SJCRH30 (cell line): ENCODE results near the gene THUMPD1. TPM values are rescaled to one million over a fixed set of nuclear protein-coding genes. Genes with fewer than 3 reads are reported as not detected.
"Not testable (repeated sequence)": the region's sequence is repeated elsewhere in the genome, so short reads cannot be mapped to it uniquely, and the experiment has no call there.

Experiments
- DNase-seq, 2 experiments: peaks; one replicate each; pipeline ENCODE4 v3.0.0-alpha.2; 2015 to 2020
- H3K27ac ChIP-seq: fragments of 250-450 bp; sonication (Bioruptor Pico); 2 replicates; pipeline ENCODE4 v1.5.1; 2020; ENCODE audit warnings: mild to moderate bottlenecking, moderate library complexity
- H3K27me3 ChIP-seq: fragments of 250-450 bp; sonication (Bioruptor Pico); 2 replicates; pipeline ENCODE4 v1.5.1; 2020; ENCODE audit warnings: mild to moderate bottlenecking, moderate library complexity
- H3K36me3 ChIP-seq: fragments of 250-450 bp; sonication (Bioruptor Pico); 2 replicates; pipeline ENCODE4 v1.5.1; 2020; ENCODE audit warnings: mild to moderate bottlenecking, moderate library complexity
- H3K4me1 ChIP-seq: fragments of 250-450 bp; sonication (Bioruptor Pico); 2 replicates; pipeline ENCODE4 v1.5.1; 2020; ENCODE audit warnings: mild to moderate bottlenecking, moderate library complexity
- H3K4me3 ChIP-seq: fragments of 250-450 bp; sonication (Bioruptor Pico); 2 replicates; pipeline ENCODE4 v1.5.1; 2020; ENCODE audit warnings: mild to moderate bottlenecking, moderate library complexity
- H3K9me3 ChIP-seq: fragments of 250-450 bp; sonication (Bioruptor Pico); replicated peaks from 2 replicates; pipeline ENCODE4 v1.5.1; 2020; ENCODE audit warnings: mild to moderate bottlenecking, moderate library complexity
- total RNA-seq: library from RNA; depleted of rRNA; stranded (reverse); fragments of >200 nt; shearing (Covaris generic); gene quantifications from 2 replicates; pipeline ENCODE4 v1.2.3, GENCODE V29; 2014; rRNA removed

Gene THUMPD1
- total RNA-seq = 54.4 and 66.1 TPM in 2 replicates

- H3K27ac ChIP-seq = peak within 1 kb of the TSS; percentile 91
- peaks cover 27% of the 10 kb centered on the region for H3K36me3 ChIP-seq
- peaks cover 3% of the 10 kb centered on the region; the same call in 1 of the 2 replicates for H3K4me1 ChIP-seq
- no peaks in the 10 kb centered on the region for H3K9me3 ChIP-seq
- H3K4me3 ChIP-seq = peak within 1 kb of the TSS; percentile 99
- H3K27me3 ChIP-seq = no peaks in the 10 kb centered on the region
- DNase-seq = peak; percentile 95
Observed at GRCh38 chr16:20741554-20742285, at the start of gene THUMPD1. TSS of gene THUMPD1 (minus strand) at chr16:20741818. CDS start at chr16:20741739, 79 bp downstream.

GRCh38 chr16:20789130-20789529 is 47.5 kb upstream of the THUMPD1 start:
- H3K27me3 ChIP-seq = no peaks in the 10 kb centered on the region
- no peaks in the 10 kb centered on the region for H3K36me3 ChIP-seq
- no peak overlapping the region for H3K27ac ChIP-seq
- DNase-seq = no peak
- H3K4me3 ChIP-seq = no peak overlapping the region
- no peaks in the 10 kb centered on the region for H3K9me3 ChIP-seq
- no peaks in the 10 kb centered on the region for H3K4me1 ChIP-seq

- Histone ChIP-seq H3K4me3 (no peak overlapping the region), H3K27me3 (no peaks in the 10 kb centered on the region), H3K4me1 (no peaks in the 10 kb centered on the region), H3K36me3 (no peaks in the 10 kb centered on the region), H3K9me3 (no peaks in the 10 kb centered on the region), H3K27ac (no peak overlapping the region)
- no peak for DNase-seq
Observed at GRCh38 chr16:20784204-20784603, 42.6 kb upstream of the THUMPD1 start.

- H3K27me3 ChIP-seq = no peaks in the 10 kb centered on the region
- H3K27ac ChIP-seq = no peak overlapping the region
Observed at GRCh38 chr16:20782470-20782869, 40.9 kb upstream of the THUMPD1 start.

GRCh38 chr16:20781697-20782096 is 40.1 kb upstream of the THUMPD1 start:
- no peak overlapping the region for H3K4me3 ChIP-seq
- H3K9me3 ChIP-seq = no peaks in the 10 kb centered on the region
- no peaks in the 10 kb centered on the region for H3K36me3 ChIP-seq
- H3K27ac ChIP-seq = no peak overlapping the region
- DNase-seq = no peak
- no peaks in the 10 kb centered on the region for H3K4me1 ChIP-seq
- no peaks in the 10 kb centered on the region for H3K27me3 ChIP-seq

More at GRCh38 chr16:20782470-20782869, 40.9 kb upstream of the THUMPD1 start:
- Histone ChIP-seq H3K9me3 (no peaks in the 10 kb centered on the region), H3K36me3 (no peaks in the 10 kb centered on the region), H3K4me1 (no peaks in the 10 kb centered on the region), H3K4me3 (no peak overlapping the region)
- no peak for DNase-seq

- peak; percentile 52 to 67 for DNase-seq
Observed at GRCh38 chr16:20774703-20775362, 33.2 kb upstream of the THUMPD1 start.

GRCh38 chr16:20773679-20774078 is 32.1 kb upstream of the THUMPD1 start:
- Histone ChIP-seq H3K27ac (no peak overlapping the region), H3K4me1 (no peaks in the 10 kb centered on the region), H3K4me3 (no peak overlapping the region), H3K36me3 (no peaks in the 10 kb centered on the region), H3K27me3 (no peaks in the 10 kb centered on the region), H3K9me3 (no peaks in the 10 kb centered on the region)
- DNase-seq = no peak

More at GRCh38 chr16:20774703-20775362, 33.2 kb upstream of the THUMPD1 start:
- Histone ChIP-seq H3K27ac (no peak overlapping the region), H3K27me3 (no peaks in the 10 kb centered on the region), H3K9me3 (no peaks in the 10 kb centered on the region), H3K4me3 (no peak overlapping the region), H3K36me3 (no peaks in the 10 kb centered on the region), H3K4me1 (no peaks in the 10 kb centered on the region)

- no peak overlapping the region for H3K27ac ChIP-seq
- H3K9me3 ChIP-seq = no peaks in the 10 kb centered on the region
- DNase-seq = no peak
Observed at GRCh38 chr16:20768818-20769217, 27.2 kb upstream of the THUMPD1 start.

GRCh38 chr16:20768121-20768520 is 26.5 kb upstream of the THUMPD1 start:
- Histone ChIP-seq H3K4me1 (no peaks in the 10 kb centered on the region), H3K27me3 (no peaks in the 10 kb centered on the region), H3K27ac (no peak overlapping the region), H3K36me3 (no peaks in the 10 kb centered on the region), H3K9me3 (no peaks in the 10 kb centered on the region), H3K4me3 (no peak overlapping the region)
- DNase-seq = no peak

More at GRCh38 chr16:20768818-20769217, 27.2 kb upstream of the THUMPD1 start:
- Histone ChIP-seq H3K4me1 (no peaks in the 10 kb centered on the region), H3K36me3 (no peaks in the 10 kb centered on the region), H3K27me3 (no peaks in the 10 kb centered on the region), H3K4me3 (no peak overlapping the region)

GRCh38 chr16:20767577-20767976 is 26.0 kb upstream of the THUMPD1 start:
- H3K4me3 ChIP-seq = no peak overlapping the region
- H3K27ac ChIP-seq = no peak overlapping the region
- H3K36me3 ChIP-seq = no peaks in the 10 kb centered on the region
- H3K9me3 ChIP-seq = no peaks in the 10 kb centered on the region
- no peaks in the 10 kb centered on the region for H3K4me1 ChIP-seq
- DNase-seq = no peak
- H3K27me3 ChIP-seq = no peaks in the 10 kb centered on the region

GRCh38 chr16:20766294-20766693 is 24.7 kb upstream of the THUMPD1 start:
- no peak for DNase-seq
- H3K27ac ChIP-seq = no peak overlapping the region
- H3K27me3 ChIP-seq = no peaks in the 10 kb centered on the region
- no peaks in the 10 kb centered on the region for H3K4me1 ChIP-seq
- no peaks in the 10 kb centered on the region for H3K9me3 ChIP-seq
- no peaks in the 10 kb centered on the region for H3K36me3 ChIP-seq
- H3K4me3 ChIP-seq = no peak overlapping the region

- no peak overlapping the region for H3K4me3 ChIP-seq
- H3K36me3 ChIP-seq = no peaks in the 10 kb centered on the region
Observed at GRCh38 chr16:20765732-20766131, 24.1 kb upstream of the THUMPD1 start.

GRCh38 chr16:20764448-20764847 is 22.8 kb upstream of the THUMPD1 start:
- H3K36me3 ChIP-seq, H3K4me1 ChIP-seq, H3K9me3 ChIP-seq, H3K4me3 ChIP-seq, DNase-seq, H3K27ac ChIP-seq, H3K27me3 ChIP-seq: not testable (repeated sequence)

More at GRCh38 chr16:20765732-20766131, 24.1 kb upstream of the THUMPD1 start:
- DNase-seq = no peak
- Histone ChIP-seq H3K27me3 (no peaks in the 10 kb centered on the region), H3K9me3 (no peaks in the 10 kb centered on the region), H3K27ac (no peak overlapping the region), H3K4me1 (no peaks in the 10 kb centered on the region)

- Histone ChIP-seq H3K36me3 (no peaks in the 10 kb centered on the region), H3K4me1 (no peaks in the 10 kb centered on the region), H3K4me3 (peak within 1 kb of the TSS; percentile 49), H3K27ac (no peak within 1 kb of the TSS), H3K9me3 (no peaks in the 10 kb centered on the region), H3K27me3 (no peaks in the 10 kb centered on the region)
- peak; percentile 31 to 70 for DNase-seq
Observed at GRCh38 chr16:20763461-20764232, 22.0 kb upstream of the THUMPD1 start, which contains the start of gene ACSM3. TSS of gene ACSM3 (plus strand) at chr16:20764014. CDS start at chr16:20770035, 6,021 bp downstream.
